GM19240 (cell line): ENCODE measurements around the gene TOP1.

Source experiments
- DNase-seq: peaks from one replicate; pipeline ENCODE4 v3.0.0; 2011; ENCODE audit warnings: low spot score; ENCODE audit not compliant: insufficient read length

TOP1 gene

GRCh38 chr20:41167118-41167470 lies 138.5 kb downstream of the TOP1 start:
- no peak for DNase-seq

- no peak for DNase-seq
These were observed 139.0 kb downstream of the TOP1 start for GRCh38 chr20:41167481-41168253.

- DNase-seq = no peak
These were observed 139.9 kb downstream of the TOP1 start for GRCh38 chr20:41168281-41169161.

DNA sequence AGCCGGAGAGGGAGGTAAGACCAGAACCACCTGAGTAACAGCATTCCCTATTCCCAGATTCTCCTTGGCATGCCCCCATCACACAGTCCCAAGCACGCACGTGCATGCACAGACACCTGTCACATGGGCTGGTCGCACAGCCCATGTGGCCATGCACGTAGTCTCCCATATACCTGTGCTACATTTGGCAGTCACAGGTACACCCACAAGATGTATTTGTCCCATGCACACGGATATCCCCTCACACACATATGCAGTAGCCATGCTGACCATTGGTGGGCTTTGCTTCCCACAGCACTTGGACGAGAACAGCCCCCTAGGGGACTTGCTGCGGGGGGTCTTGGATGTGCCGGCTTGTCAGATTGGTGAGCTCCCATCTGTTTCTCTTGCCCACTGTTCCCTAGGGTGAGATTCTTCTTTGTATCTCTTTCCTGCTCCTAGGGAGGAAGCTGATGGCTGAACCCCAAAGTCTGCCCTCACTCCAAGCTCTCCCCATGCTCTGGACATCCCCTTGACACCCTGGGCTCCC lies 140.6 kb downstream of the TOP1 start:
- no peak for DNase-seq

DNA sequence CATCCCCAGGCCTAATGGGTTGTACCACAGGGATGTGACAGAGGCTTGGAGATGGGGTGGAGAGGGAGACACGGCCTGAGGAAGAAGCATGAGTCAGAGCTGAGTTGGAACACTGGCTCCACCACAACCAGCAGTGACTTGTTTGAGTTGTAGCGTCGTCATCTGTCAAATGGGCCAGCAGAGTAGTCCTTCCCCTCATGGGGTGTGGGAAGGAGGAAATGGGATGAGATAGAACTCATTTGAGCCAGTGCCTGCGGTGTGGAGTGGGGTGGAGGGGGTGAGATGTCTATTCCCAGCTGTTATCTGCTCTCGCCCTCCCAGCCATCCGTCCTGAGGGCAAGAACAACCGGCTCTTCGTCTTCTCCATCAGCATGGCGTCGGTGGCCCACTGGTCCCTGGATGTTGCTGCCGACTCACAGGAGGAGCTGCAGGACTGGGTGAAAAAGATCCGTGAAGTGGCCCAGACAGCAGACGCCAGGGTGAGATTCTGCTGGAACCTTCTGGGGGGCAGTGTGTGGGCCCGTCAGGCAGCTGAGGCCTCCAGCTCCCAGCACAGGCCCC lies 141.2 kb downstream of the TOP1 start:
- no peak for DNase-seq

DNA sequence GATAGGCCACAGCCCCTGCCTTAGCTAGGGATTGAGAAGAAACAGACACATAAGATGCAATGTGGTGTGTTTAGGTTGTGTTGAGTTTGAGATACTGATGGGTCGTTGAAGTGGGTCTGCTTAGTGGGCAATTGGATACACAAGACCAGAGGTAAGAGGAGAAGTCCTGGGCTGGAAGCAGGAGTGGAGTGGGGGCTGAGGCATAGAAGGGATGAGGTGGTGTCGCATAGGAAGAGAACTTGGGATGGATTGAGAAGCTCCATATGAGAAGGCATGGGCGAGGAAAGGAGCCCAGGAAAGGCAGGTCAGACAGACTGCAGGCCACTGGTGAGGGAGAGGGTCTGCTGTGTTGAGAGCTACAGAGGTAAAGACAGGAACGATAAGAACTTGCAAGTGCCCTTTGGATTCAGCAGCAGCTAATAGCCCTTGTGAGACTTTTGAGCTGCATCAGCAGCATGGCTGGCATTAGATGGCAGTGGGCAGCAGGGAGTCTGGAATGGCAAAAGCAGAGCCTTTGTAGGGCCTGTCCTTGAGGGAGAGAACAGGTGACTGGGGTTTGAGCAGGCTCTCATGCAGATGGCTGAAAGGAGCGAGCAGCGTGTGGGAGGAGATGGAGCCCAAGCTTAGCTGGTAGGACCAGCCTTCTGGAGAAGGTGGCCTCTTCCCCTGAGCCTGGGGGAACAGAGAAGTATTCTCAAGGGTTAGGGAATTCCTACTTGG lies 141.9 kb downstream of the TOP1 start:
- no peak for DNase-seq

DNA sequence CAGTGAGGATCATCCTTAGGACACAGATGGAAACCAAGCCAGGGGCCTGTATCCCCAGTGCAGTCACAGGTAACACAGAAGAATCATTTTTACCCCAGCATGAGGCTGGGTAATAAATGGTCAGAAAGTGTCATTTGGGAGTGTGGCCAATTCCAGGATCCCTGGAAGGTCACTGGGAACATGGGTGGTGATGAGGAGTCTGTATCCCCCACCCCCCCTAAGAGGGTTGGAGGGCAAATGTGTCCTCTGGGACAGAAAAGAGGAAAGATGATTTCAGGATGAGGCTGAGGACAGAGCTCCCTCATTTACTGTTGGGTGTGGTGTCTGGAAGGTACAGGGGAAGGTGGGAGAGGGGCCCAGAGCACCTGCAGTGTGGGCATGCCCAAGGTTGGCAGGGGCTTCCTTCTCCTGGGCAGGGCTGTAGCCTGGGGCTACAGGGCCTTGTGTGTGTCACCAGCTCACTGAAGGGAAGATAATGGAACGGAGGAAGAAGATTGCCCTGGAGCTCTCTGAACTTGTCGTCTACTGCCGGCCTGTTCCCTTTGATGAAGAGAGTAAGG lies 143.2 kb downstream of the TOP1 start:
- no peak for DNase-seq

- DNase-seq = no peak
These were observed 143.9 kb downstream of the TOP1 start for GRCh38 chr20:41172296-41173140.

DNA sequence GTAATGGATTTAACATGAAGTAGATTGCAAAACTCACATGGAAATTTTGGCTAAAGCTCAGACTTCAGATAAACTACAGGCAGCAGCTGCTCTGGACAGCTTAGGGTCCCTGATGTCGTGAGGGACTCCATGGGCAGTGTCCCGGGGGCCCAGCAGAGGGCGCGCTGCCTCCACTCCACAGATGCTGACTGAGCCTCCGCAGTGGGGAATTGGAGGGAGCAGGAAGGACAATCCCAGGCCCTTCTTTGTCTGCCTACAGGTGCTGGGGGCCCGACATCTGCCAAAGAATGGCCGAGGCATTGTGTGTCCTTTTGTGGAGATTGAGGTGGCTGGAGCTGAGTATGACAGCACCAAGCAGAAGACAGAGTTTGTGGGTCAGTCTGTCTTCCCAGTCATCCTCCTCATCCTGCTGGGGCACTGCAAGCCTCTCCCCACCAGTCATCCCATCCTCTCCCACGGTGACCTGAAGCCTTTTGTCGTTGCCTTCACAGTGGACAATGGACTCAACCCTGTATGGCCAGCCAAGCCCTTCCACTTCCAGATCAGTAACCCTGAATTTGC lies 144.6 kb downstream of the TOP1 start:
- peak; percentile 57 for DNase-seq

DNA sequence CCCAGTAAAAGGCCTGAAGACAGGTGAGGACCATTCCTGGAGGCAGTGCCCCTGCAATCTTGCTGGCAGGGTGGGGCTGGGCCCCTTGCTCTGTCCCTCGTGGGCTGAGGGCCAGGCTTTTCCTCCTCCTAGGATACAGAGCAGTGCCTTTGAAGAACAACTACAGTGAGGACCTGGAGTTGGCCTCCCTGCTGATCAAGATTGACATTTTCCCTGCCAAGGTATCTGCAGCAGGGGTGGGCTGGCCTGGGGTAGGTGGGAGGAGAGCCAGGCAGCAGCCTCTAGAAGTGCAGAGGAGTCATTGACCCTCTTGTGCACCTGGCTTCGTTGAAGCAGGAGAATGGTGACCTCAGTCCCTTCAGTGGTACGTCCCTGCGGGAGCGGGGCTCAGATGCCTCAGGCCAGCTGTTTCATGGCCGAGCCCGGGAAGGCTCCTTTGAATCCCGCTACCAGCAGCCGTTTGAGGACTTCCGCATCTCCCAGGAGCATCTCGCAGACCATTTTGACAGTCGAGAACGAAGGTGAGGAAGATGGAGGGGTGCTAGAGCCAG lies 145.2 kb downstream of the TOP1 start:
- no peak for DNase-seq
